Measurements from ENCODE around the gene CD82.

Gene CD82

GRCh38 chr11:44561964-44562734 lies 3.3 kb upstream of the CD82 start:
- no peak for DNase-seq

- no peak for DNase-seq
These were observed 2.5 kb upstream of the CD82 start for GRCh38 chr11:44562845-44563460.

- DNase-seq = no peak
These were observed 1.8 kb upstream of the CD82 start for GRCh38 chr11:44563711-44564110.

- DNase-seq = no peak
These were observed 1.3 kb upstream of the CD82 start for GRCh38 chr11:44564166-44564565.

GRCh38 chr11:44564670-44565210 lies 723 bp upstream of the CD82 start:
- no peak for DNase-seq

- DNase-seq = peak in 1 of 2 experiments; percentile 34
These were observed 788 bp downstream of the CD82 start for GRCh38 chr11:44565953-44566949.

- peak; percentile 56 to 64 for DNase-seq
These were observed 1.8 kb downstream of the CD82 start for GRCh38 chr11:44566952-44567875.

GRCh38 chr11:44567876-44568256 lies 2.4 kb downstream of the CD82 start:
- DNase-seq = no peak

GRCh38 chr11:44568331-44568657 lies 2.8 kb downstream of the CD82 start:
- DNase-seq = no peak

GRCh38 chr11:44568658-44569473 lies 3.4 kb downstream of the CD82 start:
- peak; percentile 89 to 92 for DNase-seq

- DNase-seq = no peak
These were observed 5.1 kb downstream of the CD82 start for GRCh38 chr11:44570411-44571155.

GRCh38 chr11:44571871-44572270 lies 6.4 kb downstream of the CD82 start:
- DNase-seq = no peak

GRCh38 chr11:44572436-44572835 lies 7.0 kb downstream of the CD82 start:
- no peak for DNase-seq

GRCh38 chr11:44572884-44573283 lies 7.4 kb downstream of the CD82 start:
- DNase-seq = peak in 1 of 2 experiments; percentile 39

- DNase-seq = peak in 1 of 2 experiments; percentile 57
These were observed 7.9 kb downstream of the CD82 start for GRCh38 chr11:44573333-44573732.

- peak; percentile 55 to 59 for DNase-seq
These were observed 9.3 kb downstream of the CD82 start for GRCh38 chr11:44574610-44575287.

- peak; percentile 76 to 77 for DNase-seq
These were observed 9.8 kb downstream of the CD82 start for GRCh38 chr11:44575288-44575672.

- no peak for DNase-seq
These were observed 10.5 kb downstream of the CD82 start for GRCh38 chr11:44575962-44576361.

- DNase-seq = no peak
These were observed 11.2 kb downstream of the CD82 start for GRCh38 chr11:44576656-44577055.
